Measurements from ENCODE around the gene ANKHD1. TPM values are rescaled to one million over a fixed set of nuclear protein-coding genes. Genes with fewer than 3 reads are reported as not detected.

ANKHD1 gene
- total RNA-seq, 1 experiment from 2014 or later, result 113 TPM

DNA sequence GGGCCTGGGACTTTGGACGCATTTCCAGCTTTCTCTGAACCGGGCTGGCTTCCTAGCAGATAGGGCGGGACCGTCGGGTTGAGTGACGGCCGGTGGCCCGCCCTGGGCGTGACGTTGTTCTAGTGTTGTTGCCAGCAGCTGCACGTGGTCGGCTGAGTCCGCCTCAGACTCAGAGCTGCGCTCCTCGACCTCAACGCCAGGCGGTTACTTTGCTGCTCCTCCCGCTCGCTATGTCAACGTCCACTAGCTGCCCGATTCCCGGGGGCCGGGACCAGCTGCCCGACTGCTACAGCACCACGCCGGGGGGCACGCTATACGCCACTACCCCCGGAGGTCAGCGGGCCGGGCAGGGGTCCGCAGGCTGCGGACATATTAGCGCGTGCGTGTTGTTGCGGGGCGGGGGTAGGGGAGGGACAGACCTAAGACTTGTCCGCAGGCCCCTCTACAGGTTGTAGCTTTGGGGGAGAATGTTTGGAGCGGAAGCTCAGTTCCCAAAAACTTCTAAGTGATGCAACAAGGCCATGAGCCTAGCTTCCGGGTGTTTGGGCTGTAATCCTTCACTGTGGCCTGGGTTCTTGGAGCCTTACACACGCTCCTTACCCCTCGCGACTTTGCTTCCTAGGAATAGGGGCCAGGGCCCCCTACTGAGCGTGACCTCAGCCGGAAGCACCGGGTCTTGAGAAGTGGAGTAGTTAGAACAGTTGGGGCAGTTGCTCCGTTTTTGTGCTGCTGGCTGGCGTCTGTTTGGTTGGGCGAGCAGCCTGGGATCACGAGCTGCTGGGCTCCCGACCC, 146.1 kb downstream of the ANKHD1 start, which contains the start of gene EIF4EBP3 (continued):
- no peak for TF ChIP-seq TP53 (CRISPR knock-in tag; IDR thresholded peaks at IDR 0.05)
- no peak for TF ChIP-seq ZNF121 (CRISPR knock-in tag; IDR thresholded peaks at IDR 0.05)
- TF ChIP-seq, protein P1, sequence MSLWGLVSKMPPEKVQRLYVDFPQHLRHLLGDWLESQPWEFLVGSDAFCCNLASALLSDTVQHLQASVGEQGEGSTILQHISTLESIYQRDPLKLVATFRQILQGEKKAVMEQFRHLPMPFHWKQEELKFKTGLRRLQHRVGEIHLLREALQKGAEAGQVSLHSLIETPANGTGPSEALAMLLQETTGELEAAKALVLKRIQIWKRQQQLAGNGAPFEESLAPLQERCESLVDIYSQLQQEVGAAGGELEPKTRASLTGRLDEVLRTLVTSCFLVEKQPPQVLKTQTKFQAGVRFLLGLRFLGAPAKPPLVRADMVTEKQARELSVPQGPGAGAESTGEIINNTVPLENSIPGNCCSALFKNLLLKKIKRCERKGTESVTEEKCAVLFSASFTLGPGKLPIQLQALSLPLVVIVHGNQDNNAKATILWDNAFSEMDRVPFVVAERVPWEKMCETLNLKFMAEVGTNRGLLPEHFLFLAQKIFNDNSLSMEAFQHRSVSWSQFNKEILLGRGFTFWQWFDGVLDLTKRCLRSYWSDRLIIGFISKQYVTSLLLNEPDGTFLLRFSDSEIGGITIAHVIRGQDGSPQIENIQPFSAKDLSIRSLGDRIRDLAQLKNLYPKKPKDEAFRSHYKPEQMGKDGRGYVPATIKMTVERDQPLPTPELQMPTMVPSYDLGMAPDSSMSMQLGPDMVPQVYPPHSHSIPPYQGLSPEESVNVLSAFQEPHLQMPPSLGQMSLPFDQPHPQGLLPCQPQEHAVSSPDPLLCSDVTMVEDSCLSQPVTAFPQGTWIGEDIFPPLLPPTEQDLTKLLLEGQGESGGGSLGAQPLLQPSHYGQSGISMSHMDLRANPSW (CRISPR knock-in tag; conservative IDR thresholded peaks at IDR 0.05; ENCODE audit: low read depth), result no peak
- no peak for TF ChIP-seq TEAD1 (CRISPR knock-in tag; IDR thresholded peaks at IDR 0.05)
- TF ChIP-seq, protein P2, sequence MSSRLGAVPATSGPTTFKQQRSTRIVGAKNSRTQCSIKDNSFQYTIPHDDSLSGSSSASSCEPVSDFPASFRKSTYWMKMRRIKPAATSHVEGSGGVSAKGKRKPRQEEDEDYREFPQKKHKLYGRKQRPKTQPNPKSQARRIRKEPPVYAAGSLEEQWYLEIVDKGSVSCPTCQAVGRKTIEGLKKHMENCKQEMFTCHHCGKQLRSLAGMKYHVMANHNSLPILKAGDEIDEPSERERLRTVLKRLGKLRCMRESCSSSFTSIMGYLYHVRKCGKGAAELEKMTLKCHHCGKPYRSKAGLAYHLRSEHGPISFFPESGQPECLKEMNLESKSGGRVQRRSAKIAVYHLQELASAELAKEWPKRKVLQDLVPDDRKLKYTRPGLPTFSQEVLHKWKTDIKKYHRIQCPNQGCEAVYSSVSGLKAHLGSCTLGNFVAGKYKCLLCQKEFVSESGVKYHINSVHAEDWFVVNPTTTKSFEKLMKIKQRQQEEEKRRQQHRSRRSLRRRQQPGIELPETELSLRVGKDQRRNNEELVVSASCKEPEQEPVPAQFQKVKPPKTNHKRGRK (CRISPR knock-in tag; IDR thresholded peaks at IDR 0.05; ENCODE audit: borderline replicate concordance), result no peak
- no peak for TF ChIP-seq NFYB (CRISPR knock-in tag; conservative IDR thresholded peaks at IDR 0.05; ENCODE audit: low read depth)
- TF ChIP-seq, protein P3, sequence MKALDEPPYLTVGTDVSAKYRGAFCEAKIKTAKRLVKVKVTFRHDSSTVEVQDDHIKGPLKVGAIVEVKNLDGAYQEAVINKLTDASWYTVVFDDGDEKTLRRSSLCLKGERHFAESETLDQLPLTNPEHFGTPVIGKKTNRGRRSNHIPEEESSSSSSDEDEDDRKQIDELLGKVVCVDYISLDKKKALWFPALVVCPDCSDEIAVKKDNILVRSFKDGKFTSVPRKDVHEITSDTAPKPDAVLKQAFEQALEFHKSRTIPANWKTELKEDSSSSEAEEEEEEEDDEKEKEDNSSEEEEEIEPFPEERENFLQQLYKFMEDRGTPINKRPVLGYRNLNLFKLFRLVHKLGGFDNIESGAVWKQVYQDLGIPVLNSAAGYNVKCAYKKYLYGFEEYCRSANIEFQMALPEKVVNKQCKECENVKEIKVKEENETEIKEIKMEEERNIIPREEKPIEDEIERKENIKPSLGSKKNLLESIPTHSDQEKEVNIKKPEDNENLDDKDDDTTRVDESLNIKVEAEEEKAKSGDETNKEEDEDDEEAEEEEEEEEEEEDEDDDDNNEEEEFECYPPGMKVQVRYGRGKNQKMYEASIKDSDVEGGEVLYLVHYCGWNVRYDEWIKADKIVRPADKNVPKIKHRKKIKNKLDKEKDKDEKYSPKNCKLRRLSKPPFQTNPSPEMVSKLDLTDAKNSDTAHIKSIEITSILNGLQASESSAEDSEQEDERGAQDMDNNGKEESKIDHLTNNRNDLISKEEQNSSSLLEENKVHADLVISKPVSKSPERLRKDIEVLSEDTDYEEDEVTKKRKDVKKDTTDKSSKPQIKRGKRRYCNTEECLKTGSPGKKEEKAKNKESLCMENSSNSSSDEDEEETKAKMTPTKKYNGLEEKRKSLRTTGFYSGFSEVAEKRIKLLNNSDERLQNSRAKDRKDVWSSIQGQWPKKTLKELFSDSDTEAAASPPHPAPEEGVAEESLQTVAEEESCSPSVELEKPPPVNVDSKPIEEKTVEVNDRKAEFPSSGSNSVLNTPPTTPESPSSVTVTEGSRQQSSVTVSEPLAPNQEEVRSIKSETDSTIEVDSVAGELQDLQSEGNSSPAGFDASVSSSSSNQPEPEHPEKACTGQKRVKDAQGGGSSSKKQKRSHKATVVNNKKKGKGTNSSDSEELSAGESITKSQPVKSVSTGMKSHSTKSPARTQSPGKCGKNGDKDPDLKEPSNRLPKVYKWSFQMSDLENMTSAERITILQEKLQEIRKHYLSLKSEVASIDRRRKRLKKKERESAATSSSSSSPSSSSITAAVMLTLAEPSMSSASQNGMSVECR (CRISPR knock-in tag; IDR thresholded peaks at IDR 0.05; ENCODE audit: borderline replicate concordance), result 0 out of 2 replicates have a peak, but pooled peaks have one; percentile 65
- TF ChIP-seq, protein P4, sequence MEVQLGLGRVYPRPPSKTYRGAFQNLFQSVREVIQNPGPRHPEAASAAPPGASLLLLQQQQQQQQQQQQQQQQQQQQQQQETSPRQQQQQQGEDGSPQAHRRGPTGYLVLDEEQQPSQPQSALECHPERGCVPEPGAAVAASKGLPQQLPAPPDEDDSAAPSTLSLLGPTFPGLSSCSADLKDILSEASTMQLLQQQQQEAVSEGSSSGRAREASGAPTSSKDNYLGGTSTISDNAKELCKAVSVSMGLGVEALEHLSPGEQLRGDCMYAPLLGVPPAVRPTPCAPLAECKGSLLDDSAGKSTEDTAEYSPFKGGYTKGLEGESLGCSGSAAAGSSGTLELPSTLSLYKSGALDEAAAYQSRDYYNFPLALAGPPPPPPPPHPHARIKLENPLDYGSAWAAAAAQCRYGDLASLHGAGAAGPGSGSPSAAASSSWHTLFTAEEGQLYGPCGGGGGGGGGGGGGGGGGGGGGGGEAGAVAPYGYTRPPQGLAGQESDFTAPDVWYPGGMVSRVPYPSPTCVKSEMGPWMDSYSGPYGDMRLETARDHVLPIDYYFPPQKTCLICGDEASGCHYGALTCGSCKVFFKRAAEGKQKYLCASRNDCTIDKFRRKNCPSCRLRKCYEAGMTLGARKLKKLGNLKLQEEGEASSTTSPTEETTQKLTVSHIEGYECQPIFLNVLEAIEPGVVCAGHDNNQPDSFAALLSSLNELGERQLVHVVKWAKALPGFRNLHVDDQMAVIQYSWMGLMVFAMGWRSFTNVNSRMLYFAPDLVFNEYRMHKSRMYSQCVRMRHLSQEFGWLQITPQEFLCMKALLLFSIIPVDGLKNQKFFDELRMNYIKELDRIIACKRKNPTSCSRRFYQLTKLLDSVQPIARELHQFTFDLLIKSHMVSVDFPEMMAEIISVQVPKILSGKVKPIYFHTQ (CRISPR knock-in tag; IDR thresholded peaks at IDR 0.05), result no peak
- TF ChIP-seq, protein P5, sequence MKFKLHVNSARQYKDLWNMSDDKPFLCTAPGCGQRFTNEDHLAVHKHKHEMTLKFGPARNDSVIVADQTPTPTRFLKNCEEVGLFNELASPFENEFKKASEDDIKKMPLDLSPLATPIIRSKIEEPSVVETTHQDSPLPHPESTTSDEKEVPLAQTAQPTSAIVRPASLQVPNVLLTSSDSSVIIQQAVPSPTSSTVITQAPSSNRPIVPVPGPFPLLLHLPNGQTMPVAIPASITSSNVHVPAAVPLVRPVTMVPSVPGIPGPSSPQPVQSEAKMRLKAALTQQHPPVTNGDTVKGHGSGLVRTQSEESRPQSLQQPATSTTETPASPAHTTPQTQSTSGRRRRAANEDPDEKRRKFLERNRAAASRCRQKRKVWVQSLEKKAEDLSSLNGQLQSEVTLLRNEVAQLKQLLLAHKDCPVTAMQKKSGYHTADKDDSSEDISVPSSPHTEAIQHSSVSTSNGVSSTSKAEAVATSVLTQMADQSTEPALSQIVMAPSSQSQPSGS (CRISPR knock-in tag; IDR thresholded peaks at IDR 0.05; ENCODE audit: borderline replicate concordance, low read depth), result no peak; the same call in 1 of the 2 replicates
- no peak; the same call in 1 of the 2 replicates for TF ChIP-seq ZNF671 (CRISPR knock-in tag; IDR thresholded peaks at IDR 0.05)
- TF ChIP-seq CREB1 (CRISPR knock-in tag; IDR thresholded peaks at IDR 0.05), result no peak
- TF ChIP-seq ELF4 (CRISPR knock-in tag; IDR thresholded peaks at IDR 0.05; ENCODE audit: low read depth), result no peak
- TF ChIP-seq, protein P6, sequence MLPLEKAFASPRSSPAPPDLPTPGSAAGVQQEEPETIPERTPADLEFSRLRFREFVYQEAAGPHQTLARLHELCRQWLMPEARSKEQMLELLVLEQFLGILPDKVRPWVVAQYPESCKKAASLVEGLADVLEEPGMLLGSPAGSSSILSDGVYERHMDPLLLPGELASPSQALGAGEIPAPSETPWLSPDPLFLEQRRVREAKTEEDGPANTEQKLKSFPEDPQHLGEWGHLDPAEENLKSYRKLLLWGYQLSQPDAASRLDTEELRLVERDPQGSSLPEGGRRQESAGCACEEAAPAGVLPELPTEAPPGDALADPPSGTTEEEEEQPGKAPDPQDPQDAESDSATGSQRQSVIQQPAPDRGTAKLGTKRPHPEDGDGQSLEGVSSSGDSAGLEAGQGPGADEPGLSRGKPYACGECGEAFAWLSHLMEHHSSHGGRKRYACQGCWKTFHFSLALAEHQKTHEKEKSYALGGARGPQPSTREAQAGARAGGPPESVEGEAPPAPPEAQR (CRISPR knock-in tag; IDR thresholded peaks at IDR 0.05), result no peak
